H1 (cell line): ENCODE measurements around the gene OPCML. TPM values are rescaled to one million over a fixed set of nuclear protein-coding genes. Genes with fewer than 3 reads are reported as not detected.

Experiments
- polyA plus RNA-seq, 7 experiments: library from polyadenylated mRNA; depleted of rRNA in 3 of 7; stranded (reverse) in 5 of 7; unstranded in 2 of 7; fragments of >200 nt in 5 of 7; fragments of 200-250 nt in 2 of 7; gene quantifications; 1 replicate in 5 of 7; 2 replicates in 1 of 7; 4 replicates in 1 of 7; pipeline versions ENCODE4 v1.2.1 to v1.2.3, GENCODE V29; 2011 to 2013; ENCODE audit warnings: missing spikeins in 2 of 7, mixed read lengths in 2 of 7
- total RNA-seq: library from RNA; stranded (reverse); fragmentation: NEBNext Ultra II Directional; extraction: Animal tissue kit (Norgen Biotek cat#: 25700); gene quantifications from 2 replicates; pipeline ENCODE4 v1.2.1, GENCODE V29; 2021
- TF ChIP-seq, protein P1 (sequence below): IDR thresholded peaks from 2 replicates; pipeline ENCODE4 v1.6.1; 2012; ENCODE audit warnings: low read length, inconsistent platforms

OPCML gene
- total and polyA plus RNA-seq, 2 of the 8 experiments (the other 6 are each of a cell fraction or from before 2014, with no cell fraction given): 2.3 to 3.1 TPM

DNA sequence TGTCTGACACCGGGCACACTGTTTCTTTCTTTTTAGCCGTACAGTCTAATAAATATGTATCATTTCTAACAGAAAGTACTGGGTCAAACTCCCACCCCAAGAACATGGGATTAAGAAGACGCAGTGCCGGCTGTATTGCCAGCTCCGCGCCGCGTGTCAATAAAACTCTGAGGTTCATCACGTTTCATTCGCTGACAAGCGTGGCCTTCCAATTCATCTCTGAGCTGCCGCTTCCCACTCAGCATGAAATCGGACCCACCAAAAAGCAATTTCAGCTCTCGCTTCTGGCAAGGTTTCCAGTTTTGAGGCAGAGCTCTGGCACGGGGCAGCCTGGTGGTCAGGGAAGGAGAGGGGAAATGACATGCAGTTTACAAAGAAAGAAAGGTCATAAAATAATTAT, 819.8 kb downstream of the OPCML start (continued):
- TF ChIP-seq, protein P1, sequence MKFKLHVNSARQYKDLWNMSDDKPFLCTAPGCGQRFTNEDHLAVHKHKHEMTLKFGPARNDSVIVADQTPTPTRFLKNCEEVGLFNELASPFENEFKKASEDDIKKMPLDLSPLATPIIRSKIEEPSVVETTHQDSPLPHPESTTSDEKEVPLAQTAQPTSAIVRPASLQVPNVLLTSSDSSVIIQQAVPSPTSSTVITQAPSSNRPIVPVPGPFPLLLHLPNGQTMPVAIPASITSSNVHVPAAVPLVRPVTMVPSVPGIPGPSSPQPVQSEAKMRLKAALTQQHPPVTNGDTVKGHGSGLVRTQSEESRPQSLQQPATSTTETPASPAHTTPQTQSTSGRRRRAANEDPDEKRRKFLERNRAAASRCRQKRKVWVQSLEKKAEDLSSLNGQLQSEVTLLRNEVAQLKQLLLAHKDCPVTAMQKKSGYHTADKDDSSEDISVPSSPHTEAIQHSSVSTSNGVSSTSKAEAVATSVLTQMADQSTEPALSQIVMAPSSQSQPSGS: no peak
